Measurements from ENCODE around the gene NOL4L.

The NOL4L gene

DNA sequence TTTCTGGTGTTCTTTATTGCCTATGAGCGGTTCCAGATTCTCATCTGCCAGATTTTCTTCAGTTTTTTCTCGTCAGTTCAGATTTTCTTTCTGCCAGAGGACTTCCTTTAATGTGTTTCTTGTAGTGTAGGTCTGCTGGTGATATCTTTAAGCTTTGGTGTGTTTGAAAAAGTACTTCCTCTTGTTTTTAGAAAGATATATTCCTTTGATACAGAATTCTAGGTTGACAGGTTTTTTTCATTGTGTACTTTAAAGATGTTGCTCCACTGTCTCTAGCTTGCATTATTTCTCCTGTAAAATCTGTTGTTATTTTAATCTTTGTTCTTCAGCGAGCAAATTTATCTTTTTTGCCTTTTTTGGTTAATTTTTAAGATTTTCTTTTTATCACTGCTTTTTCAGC lies 190.1 kb downstream of the NOL4L start:
- no peak overlapping the region for H3K4me3 ChIP-seq (ENCODE audit: low read depth, low read length)

Measured in iPS-11a (cell line).